GM12891 (cell line): ENCODE data around the gene ARMH3.

Experiments
- POLR2A ChIP-seq: IDR thresholded peaks from 2 replicates; pipeline ENCODE4 v1.6.1; 2011; ENCODE audit warnings: low read depth, low read length, control low read depth
- POLR2AphosphoS5 ChIP-seq: IDR thresholded peaks from 2 replicates; pipeline ENCODE4 v1.6.1; 2011; ENCODE audit warnings: low read depth, low read length, control low read depth
- POU2F2 ChIP-seq: IDR thresholded peaks from 2 replicates; pipeline ENCODE4 v1.6.1; 2011; ENCODE audit warnings: low read depth, mild to moderate bottlenecking, control low read depth, low read length, moderate library complexity

DNA sequence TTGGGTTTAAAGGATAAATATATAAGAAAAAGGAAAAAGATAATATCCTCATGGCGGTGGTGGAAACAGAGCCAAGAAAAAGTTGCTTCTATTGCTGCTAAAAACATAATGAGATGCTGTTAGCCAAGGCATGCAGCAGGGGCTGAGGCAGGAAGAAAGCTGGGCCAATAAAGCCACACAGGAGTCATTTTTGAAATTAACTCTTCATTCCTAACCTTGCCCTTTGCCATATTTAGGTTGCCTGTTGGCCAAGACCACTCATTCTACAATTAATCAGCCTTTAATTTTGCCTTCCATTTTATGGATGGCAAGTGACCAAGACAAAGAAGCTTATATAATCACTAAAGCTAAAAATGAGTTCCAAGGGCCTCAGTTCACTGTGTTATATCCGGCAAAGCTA is 58.2 kb downstream of the ARMH3 start:
- TF ChIP-seq POLR2AphosphoS5 (no peak), POLR2A (no peak), POU2F2 (no peak)
